NOMO-1 (cell line): ENCODE data around the gene C11orf21.
"Not testable (repeated sequence)": the region's sequence is repeated elsewhere in the genome, so short reads cannot be mapped to it uniquely, and the experiment has no call there.

Experiments
- DNase-seq, 2 experiments: peaks; one replicate each; lab custom pipeline; 2025; ENCODE audit not compliant: unreplicated experiment in 2 of 2; lab: John Stamatoyannopoulos, UW

C11orf21 gene

DNA sequence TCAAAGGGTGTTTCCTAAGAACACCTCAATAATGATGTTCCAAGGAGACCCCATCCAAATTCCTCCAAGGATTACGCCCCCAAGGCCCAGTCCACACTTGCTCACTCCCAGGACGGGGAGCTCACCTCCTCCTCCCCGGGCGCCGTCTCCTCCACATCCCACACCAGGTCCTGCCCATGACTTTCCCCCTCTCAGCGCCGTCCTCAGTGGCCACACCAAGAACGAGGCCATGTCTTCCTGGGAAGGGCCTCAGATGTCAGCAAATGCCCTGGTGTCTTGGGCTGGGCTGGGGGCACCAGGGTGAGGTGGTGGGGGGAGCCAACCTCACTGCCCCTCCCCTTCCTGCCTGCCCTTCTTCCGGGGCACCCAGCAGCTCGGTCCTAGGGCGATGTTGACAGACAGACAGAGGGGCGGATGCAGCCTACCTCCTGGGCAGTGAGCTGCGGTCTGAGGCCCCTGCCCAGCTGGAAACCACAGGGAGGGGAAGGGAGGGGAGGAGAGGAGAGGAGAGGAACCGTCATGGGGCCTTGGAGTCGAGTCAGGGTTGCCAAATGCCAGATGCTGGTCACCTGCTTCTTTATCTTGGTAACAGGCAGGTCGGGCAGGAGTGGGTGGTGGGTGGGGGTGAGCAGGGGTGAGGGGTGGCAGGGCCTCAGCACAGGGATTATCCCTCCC lies at the start of gene C11orf21, which contains the start of gene TSPAN32:
C11orf21 (minus strand) TSS at position 288 of the 675 bp plus-strand sequence; CDS start at position 178, 110 bp downstream.
TSPAN32 (plus strand) TSS at position 383 of the 675 bp plus-strand sequence; CDS start at position 520, 137 bp downstream.
- peak; percentile 97 for DNase-seq

DNA sequence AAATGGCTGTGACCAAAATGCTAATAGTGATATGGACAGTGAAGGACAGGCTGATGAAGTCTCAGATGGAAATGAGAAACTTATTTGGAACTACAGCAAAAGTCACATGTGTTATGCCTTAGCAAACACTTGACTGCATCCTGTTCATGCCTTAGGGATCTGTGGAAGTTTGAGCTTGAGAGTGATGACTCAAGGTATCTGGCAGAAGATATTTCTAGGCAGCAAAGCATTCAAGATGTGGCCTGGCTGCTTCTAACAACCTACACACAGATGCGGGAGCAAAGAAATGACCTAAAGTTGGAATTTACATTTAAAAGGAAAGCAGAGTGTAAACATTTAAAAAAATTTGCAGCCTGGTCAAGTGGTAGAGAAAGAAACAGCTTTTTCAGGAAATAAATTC lies 47.3 kb upstream of the C11orf21 start:
- DNase-seq: no peak

DNA sequence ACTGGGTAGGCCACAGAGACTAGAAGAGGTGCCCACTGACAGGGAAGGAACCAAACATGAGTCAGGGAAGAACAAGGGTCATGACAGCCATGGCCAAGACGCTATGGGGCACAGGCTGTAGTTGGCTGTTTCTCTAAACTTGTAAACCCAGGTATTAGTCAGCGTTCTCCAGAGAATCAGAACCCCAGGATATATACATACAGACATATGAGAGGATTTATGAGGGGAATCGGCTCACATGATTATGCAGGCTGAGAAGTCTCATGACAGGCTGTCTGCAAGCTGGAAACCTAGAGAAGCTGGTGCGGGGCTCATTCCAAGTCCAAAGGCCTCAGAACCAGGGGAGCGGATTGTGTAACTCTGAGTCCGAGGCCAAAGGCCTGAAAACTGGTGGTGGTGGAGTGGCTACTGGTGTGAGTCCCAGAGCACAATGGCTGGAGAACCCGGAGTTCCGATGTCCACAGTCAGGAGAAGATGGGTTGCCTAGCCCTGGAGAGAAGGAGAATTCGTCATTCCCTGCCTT lies 45.7 kb upstream of the C11orf21 start:
- no peak for DNase-seq

DNA sequence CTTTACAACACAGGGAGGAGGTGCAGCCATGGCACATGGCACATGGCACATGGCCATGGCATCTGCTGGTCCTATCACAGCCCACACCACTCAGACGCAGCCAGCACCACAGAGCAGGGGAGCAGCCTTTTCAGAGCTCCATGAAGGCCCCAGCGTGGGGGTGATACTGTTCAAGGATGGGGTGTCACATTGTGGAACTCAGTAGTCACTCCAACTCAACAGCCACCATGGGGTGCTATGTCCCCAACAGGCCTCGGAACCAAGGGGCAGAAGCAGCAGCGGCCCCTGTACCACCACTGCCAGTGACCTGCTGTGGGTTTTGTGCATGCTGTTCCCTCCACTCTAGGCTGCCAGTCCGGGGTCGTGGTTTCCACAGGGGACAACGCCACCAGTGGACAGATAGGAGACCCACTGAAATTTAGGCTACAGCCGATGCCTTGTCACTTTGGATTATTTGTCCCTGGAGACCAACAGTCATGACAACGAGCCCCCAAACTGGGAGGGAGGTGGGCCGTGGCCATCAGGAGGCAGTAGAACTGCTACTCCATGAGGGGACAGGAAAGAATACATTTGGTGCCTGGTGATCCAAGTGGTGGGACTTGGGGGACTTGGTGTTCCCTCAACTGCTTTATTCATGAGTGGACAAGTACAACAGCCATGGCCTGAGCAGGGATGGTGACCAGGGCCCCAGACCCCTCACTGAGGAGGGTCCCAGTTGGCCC lies 45.0 kb upstream of the C11orf21 start:
- DNase-seq: no peak

DNA sequence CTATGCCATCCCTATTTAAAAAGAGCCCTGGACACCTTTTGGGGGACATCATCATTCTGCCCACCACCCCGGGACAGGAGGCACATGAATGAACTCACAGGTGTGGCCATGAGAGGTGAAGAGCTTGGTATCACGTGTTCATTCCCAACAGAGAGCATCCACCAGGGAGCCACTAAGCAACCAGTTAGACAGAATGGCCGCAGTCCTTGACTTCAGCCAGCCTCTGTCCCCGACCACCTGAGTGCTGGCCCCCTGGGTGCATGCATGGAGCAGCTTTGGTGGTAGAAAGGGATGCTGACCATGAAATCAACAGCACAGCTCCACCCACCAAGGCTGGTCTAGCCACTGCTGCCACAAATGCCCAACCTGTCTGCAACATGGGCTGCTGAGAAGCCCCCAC lies 44.3 kb upstream of the C11orf21 start:
- DNase-seq: no peak

DNA sequence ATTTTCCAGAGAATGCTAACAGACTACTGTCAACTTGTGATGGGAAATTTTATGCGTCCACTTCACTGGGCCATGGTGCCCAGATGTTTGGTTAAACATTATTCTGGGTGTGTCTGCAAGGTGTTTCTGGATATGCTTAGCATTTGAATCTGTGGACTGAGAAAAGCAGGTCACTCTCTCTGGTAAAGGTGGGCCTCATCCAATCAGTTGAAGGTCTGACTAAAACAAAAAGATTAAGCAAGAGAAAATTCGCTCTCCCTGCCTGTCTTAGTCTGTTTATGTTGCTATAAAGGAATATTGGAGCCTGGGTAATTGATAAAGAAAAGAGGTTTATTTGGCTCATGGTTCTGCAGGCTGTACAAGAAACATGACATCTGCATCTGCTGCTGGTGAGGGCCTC lies 43.3 kb upstream of the C11orf21 start:
- no peak for DNase-seq

DNA sequence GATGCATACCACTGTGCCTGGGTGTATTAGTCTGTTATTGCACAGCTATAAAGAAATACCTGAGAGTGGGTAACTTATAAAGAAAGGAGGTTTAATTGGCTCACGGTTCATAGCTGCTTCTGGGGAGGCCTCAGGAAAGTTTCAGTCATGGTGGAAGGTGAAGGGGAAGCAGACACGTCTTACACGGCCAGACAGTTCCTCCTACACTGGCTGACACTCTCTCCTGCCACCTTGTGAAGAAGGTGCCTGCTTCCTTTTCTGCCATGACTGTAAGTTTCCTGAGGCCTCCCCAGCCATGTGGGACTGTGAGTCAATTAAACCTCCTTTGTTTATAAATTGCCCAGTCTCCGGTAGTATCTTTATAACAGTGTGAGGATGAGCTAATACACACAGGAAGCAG lies 41.8 kb upstream of the C11orf21 start:
- no peak for DNase-seq

DNA sequence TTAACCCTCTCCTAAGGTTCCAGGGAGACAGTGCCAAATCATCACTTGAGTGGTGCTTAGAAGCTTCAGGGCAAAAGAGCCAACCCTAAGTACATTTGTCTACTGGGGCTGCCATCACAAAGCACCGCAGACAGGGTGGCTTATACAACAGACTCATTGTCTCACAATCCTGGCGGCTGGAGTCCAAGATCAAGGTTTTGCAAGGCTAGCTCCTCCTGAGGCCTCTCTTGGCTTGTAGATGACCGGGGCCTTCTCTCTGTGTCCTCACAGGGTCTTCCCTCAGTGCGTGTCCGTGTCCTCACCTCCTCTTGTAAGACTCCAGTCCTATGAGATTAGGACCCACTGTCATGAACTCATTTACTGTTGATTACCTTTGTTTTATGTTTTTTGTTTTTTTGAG lies 41.3 kb upstream of the C11orf21 start:
- DNase-seq: no peak

DNA sequence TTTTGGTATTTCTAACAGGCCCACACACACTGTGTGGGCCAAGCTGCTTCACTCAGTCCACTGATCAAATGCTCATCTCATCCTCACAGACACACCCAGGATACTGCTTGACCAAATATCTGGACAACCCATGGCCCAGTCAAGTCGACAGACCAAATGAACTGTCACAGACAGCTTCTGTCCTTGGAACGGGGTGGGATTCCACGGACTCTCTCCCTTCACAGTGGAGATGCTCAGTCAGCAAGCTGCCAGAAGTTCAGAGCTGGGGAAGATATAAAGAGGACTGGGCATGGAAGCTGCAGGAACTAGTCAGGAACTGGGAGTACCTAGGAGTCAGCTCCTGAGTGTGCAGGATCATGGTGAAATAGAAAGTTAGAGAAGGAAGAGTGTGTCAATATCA lies 40.8 kb upstream of the C11orf21 start:
- no peak for DNase-seq

DNA sequence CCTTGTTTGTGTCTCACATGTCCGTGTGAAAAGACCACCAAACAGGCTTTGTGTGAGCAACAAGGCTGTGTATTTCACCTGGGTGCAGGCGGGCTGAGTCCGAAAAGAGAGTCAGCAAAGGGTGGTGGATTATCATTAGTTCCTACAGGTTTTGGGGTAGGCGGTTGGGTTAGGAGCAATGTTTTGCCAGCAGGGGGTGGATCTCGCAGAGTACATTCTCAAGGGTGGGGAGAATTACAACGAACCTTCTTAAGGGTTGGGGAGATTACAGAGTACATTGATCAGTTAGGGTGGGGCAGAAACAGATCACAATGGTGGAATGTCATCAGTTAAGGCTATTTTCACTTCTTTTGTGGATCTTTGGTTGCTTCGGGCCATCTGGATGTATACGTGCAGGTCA lies 37.0 kb upstream of the C11orf21 start:
- not testable (repeated sequence) for DNase-seq

DNA sequence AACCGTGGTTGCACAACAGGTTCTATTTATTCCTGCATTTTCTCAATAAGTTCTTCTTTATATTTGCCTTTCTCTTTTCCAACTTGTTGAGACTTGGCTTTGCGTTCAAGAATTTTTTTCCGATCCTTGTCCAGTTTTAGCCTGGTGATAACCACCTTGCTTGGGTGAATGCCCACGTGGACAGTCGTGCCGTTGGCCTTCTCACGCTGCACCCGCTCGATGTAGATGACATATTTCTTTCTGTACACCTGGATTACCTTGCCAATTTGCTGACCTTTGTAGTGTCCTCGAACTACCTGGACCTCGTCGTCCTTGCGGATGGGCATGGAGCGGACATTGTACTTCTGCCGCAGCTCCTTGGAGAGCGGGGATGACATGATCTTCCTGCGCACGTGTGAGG lies 33.6 kb upstream of the C11orf21 start:
- not testable (repeated sequence) for DNase-seq

DNA sequence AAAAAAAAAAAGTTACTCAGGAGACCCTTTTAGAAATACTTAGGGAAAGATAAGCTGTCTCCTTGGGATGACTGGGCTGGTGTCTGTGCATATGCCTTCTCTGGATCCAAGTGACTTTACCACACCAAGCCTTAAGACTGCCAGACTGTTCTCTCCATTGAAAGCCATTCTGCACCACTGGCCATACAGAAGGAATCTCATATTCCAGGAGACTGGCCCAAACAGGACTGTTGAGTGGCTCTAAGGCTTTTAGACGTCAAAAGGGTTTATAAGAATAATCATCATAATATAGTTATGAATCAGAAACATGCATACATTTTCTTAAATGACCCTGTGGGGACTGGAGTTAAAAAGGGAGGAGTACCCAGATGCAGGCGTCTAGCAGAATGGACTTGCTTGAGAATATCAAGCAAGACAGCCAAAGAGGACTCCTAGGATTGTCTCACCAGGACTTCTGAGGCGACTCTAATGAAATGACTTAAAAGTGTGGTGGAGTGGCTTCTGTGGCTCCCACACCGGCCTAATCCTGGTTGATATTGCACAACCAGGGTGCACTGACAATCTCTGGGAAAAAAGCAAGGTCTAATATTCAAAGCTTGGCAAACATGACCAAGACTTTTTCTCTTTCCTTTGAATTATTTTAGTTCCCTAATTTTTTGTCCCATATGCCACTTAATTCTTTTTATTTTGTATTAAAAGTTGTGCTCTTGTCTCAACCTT lies 31.9 kb upstream of the C11orf21 start:
- DNase-seq: not testable (repeated sequence)

DNA sequence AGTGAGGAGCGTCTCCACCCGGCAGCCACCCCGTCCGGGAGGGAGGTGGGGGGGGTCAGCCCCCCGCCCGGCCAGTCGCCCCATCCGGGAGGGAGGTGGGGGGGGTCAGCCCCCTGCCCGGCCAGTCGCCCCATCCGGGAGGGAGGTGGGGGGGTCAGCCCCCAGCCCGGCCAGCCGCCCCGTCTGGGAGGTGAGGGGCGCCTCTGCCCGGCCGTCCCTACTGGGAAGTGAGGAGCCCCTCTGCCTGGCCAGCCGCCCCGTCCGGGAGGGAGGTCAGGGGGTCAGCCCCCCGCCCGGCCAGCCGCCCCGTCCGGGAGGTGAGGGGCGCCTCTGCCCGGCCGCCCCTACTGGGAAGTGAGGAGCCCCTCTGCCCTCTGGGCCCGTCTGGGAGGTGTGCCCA lies 30.9 kb upstream of the C11orf21 start:
- not testable (repeated sequence) for DNase-seq

DNA sequence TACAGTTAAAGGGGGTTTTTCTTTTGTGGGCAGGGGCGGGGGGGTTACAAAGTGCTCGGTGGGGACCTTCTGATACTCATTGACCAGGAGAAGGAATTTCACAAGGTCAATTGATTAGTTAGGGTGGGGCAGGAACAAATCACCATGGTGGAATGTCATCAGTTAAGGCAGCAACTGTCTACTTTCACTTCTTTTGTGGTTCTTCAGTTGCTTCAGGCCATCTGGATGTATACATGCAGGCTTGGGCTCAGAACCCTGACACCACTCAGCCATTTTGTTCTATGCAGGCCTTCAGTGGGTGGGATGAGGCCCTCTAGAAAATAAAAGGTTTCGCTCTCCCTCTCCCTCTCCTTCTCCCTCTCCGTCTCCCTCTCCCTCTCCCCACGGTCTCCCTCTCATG lies 29.7 kb upstream of the C11orf21 start:
- DNase-seq: no peak

DNA sequence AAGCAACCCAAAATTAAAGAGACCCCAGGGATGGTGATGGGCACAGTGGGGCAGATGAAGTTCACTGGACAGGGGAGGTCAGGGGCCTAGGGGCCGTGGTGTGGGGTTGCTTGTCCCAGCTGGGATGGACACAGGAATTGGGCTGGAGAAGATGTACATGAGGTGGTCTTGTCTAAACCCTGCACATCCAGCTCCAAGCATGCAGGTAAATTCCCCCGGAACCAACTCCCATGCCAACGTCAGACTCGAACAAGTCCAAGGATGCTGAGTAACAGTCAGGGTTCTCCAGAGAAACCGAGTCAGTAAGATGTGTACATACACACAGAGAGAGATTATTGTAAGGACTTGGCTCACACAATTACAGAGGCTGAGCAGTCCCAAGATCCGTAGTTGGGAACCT lies 29.0 kb upstream of the C11orf21 start:
- no peak for DNase-seq

DNA sequence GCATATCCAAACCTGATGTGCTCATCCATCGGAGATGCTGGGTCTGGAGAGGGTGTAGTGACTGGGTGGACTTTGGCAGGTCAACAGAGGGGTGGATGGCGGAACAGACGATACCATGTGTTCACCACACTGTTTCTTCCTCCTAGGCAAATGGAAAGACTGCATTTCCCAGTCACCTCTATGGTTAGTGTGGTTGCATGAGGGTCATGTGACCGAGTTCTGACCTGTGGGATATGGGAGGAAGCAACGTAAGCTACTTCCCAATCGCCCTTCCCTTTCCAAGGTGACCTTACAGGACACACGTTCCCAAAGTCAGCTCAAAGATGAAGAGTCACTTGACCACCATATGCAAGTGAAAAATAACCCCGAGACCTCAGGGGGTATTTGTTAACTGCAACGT lies 27.8 kb upstream of the C11orf21 start:
- no peak for DNase-seq

DNA sequence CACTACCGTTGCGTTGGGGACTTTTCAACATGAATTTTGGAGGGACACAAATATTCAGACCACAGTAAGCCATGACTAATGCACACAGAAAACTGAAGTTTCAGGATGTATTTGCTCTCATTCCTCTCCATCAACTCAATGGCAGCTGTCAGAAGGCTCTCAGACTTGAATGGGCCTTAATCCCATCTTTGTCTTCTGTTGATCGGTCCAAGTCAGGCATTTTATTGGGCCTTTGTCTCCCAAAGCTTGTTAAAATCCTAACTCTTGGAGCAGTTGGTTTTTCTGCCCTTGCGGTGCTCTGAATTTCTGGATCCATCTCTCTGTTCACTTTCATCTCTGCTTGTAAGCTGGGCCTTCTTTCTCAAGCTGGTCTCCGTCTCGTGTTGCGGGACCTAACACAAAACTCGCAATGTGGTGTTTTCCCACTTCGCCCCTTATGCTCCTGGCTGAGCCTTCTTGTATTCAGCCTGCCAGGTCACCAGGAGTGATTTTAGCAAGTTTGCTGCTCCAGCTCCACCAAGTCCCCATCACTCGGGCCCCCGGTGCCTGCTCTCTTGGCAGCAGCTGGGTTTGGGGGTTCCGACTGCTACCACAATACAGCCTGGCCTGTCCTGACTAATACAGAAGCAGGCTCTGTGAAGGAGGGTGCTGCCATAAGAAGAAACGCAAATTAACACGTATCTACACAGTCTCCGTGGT lies 27.1 kb upstream of the C11orf21 start:
- no peak for DNase-seq

DNA sequence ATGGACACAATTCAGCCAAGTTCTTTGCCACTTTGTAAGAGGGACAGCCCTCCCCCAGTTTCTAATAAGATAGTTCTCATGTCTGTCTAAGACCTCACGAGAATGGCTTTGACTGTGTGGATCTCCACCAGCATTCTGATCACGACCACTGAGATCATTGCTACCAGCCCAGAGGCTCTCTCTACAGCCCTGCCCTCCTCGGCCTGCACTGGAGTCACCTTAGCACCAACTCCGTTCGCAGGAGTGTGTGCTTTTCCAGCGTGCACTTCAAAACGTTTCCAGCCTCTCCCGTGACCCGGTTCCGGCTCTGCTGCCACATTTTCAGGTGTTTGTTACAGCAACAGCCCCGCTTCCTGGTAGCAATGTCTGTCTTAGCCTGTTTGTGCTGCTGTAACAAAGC lies 26.3 kb upstream of the C11orf21 start:
- DNase-seq: no peak

DNA sequence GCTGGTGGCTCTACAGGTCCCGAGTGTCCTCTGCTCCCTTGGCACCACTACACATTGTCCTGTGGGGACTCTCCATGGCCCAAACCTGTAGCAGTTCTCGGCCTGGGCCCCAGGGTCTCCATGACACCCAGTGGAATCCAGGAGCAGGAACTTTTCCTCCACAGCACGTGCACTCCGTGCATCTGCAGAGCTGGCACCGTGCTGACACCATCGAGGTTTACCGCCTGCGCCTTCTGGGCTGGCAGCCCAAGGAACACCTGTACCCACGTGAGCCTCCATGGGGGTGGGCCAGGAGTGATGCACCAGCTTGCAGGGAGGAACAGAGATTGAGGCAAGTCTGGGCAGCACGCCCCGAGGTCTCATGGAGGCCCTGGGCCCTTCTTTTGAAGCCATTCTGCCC lies 25.3 kb upstream of the C11orf21 start:
- DNase-seq: no peak

DNA sequence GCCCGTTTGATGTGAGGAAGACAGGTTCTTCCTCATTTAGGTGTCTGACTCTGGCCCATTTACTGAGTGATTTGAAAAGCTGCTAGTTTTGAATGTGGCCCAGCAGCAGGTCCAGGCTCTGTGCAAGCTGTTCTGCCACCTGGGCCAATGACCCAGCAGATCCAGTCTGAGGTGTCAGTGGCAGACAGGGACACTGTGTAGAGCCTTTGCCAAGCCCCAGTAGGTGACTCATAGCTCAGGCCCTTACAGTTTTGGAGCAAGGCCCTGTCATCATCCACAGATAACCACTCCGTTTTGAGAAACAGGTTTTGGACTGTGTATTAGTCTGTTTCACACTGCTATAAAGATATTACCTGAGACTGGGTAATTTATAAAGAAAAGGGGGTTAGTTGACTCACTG lies 24.0 kb upstream of the C11orf21 start:
- DNase-seq: no peak

DNA sequence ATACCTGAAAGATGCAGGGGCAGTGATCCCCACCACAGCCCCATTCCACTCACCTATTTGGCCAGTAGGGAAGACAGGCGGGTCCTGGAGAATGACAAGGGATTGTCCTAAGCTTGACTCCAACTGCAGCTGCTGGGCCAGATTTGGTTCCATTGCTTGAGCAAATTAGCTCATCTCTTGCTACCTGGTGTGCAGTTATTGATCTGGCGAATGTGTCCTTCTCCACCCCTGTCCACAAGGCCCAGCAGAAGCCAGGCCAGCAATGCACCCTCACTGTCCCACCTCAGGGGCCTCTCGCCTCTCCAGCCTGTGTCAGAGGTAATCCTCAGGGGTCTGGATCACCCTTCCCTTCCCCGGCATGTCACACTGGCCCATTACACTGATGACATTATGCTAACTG lies 23.4 kb upstream of the C11orf21 start:
- DNase-seq: no peak
